Measurements from ENCODE around the gene FGD5. TPM values are rescaled to one million over a fixed set of nuclear protein-coding genes. Genes with fewer than 3 reads are reported as not detected.

The FGD5 gene
- polyA plus RNA-seq, 1 of the 3 experiments (the other 2 are of a cell fraction): not detected

DNA sequence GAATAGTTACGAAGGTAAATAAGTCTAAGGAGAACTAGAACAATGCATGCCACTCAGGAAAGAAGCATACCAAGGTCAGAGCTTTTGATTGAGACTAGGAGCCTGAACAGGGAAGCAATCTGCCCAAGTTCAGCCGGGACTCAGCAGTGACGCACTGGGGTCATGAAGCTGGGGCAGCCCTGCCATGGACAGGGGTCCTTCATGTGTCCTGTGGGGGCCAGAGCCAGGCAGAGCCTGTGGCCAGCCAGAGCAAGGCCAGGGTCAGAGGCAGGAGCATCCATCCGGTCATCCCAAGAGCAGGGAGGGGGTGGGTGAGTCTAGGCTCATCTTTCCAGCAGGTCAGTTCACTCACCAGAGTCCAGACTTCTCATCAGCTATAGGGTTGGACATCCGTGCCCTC, 47.9 kb downstream of the FGD5 start:
- Histone ChIP-seq H3K27me3 (ENCODE audit: insufficient read depth) (no peaks in the 10 kb centered on the region; the same call in 1 of the 2 replicates), H3K9ac (no peak overlapping the region), H3K9me2 (no peaks in the 10 kb centered on the region), H3K9me3 (no peaks in the 10 kb centered on the region), H3K4me2 (no peak overlapping the region), H3F3A (replicated peaks; ENCODE audit: insufficient read depth) (no peaks in the 10 kb centered on the region), H3K36me3 (replicated peaks in 1 of 2; ENCODE audit: control insufficient read depth in 1 of 2, insufficient read depth in 2 of 2, low read length in 1 of 2) (no peaks in the 10 kb centered on the region), H3K4me3 (ENCODE audit: low read depth in 2 of 2, low read length in 1 of 2) (no peak overlapping the region), H3K27ac (ENCODE audit: low read depth in 2 of 2, low read length in 1 of 2) (no peak overlapping the region), H4K20me1 (ENCODE audit: insufficient read depth) (no peaks in the 10 kb centered on the region), H3K4me1 (ENCODE audit: control insufficient read depth in 1 of 2, insufficient read depth in 2 of 2, low read depth in 1 of 2, low read length in 1 of 2) (peaks cover 0 to 4% of the 10 kb centered on the region in 2 experiments; a peak in 1 of 4 replicates), H2AFZ (ENCODE audit: low read depth) (no peak overlapping the region), H3K79me2 (ENCODE audit: insufficient read depth) (no peaks in the 10 kb centered on the region)
- ChIA-PET POLR2A (no interaction called here), CTCF (interaction anchor here (0.6 to 1.1 kb wide), 2 partner anchors 9 to 500 kb away, joined by 3 to 4 read pairs; no protein-coding TSS in a partner anchor)
- TF ChIP-seq EZH2phosphoT487 (IDR thresholded peaks at IDR 0.05; ENCODE audit: borderline replicate concordance, low read depth): no peak
- TF ChIP-seq RFX5 (IDR thresholded peaks at IDR 0.05; ENCODE audit: low read length): no peak
- no peak for TF ChIP-seq ELF1 (IDR thresholded peaks at IDR 0.05)
- TF ChIP-seq, protein P1, sequence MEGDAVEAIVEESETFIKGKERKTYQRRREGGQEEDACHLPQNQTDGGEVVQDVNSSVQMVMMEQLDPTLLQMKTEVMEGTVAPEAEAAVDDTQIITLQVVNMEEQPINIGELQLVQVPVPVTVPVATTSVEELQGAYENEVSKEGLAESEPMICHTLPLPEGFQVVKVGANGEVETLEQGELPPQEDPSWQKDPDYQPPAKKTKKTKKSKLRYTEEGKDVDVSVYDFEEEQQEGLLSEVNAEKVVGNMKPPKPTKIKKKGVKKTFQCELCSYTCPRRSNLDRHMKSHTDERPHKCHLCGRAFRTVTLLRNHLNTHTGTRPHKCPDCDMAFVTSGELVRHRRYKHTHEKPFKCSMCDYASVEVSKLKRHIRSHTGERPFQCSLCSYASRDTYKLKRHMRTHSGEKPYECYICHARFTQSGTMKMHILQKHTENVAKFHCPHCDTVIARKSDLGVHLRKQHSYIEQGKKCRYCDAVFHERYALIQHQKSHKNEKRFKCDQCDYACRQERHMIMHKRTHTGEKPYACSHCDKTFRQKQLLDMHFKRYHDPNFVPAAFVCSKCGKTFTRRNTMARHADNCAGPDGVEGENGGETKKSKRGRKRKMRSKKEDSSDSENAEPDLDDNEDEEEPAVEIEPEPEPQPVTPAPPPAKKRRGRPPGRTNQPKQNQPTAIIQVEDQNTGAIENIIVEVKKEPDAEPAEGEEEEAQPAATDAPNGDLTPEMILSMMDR (IDR thresholded peaks at IDR 0.05): no peak
- TF ChIP-seq SIN3A (IDR thresholded peaks at IDR 0.05; ENCODE audit: borderline replicate concordance, low read depth, low read length): no peak
- TF ChIP-seq SMC3 (IDR thresholded peaks at IDR 0.05; ENCODE audit: low read depth, low read length): no peak
- TF ChIP-seq, protein P2, sequence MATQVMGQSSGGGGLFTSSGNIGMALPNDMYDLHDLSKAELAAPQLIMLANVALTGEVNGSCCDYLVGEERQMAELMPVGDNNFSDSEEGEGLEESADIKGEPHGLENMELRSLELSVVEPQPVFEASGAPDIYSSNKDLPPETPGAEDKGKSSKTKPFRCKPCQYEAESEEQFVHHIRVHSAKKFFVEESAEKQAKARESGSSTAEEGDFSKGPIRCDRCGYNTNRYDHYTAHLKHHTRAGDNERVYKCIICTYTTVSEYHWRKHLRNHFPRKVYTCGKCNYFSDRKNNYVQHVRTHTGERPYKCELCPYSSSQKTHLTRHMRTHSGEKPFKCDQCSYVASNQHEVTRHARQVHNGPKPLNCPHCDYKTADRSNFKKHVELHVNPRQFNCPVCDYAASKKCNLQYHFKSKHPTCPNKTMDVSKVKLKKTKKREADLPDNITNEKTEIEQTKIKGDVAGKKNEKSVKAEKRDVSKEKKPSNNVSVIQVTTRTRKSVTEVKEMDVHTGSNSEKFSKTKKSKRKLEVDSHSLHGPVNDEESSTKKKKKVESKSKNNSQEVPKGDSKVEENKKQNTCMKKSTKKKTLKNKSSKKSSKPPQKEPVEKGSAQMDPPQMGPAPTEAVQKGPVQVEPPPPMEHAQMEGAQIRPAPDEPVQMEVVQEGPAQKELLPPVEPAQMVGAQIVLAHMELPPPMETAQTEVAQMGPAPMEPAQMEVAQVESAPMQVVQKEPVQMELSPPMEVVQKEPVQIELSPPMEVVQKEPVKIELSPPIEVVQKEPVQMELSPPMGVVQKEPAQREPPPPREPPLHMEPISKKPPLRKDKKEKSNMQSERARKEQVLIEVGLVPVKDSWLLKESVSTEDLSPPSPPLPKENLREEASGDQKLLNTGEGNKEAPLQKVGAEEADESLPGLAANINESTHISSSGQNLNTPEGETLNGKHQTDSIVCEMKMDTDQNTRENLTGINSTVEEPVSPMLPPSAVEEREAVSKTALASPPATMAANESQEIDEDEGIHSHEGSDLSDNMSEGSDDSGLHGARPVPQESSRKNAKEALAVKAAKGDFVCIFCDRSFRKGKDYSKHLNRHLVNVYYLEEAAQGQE (IDR thresholded peaks at IDR 0.05; ENCODE audit: low read depth, low read length): no peak
- TF ChIP-seq, protein P3, sequence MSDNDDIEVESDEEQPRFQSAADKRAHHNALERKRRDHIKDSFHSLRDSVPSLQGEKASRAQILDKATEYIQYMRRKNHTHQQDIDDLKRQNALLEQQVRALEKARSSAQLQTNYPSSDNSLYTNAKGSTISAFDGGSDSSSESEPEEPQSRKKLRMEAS (IDR thresholded peaks at IDR 0.05; ENCODE audit: low read depth): no peak
- no peak for TF ChIP-seq RAD21 (IDR thresholded peaks at IDR 0.05; ENCODE audit: low read length)
- no peak for TF ChIP-seq GATA2 (CRISPR knock-in tag; IDR thresholded peaks at IDR 0.05)
- no peak for TF ChIP-seq MXI1 (IDR thresholded peaks at IDR 0.05; ENCODE audit: low read depth, low read length)
- no peak for TF ChIP-seq FOSL2 (IDR thresholded peaks at IDR 0.05; ENCODE audit: borderline replicate concordance, low read depth)
- WGBS (ENCODE audit: low lambda C conversion rate): 48% methylated on average over 5 of the region's 5 CpGs
- DNase-seq: no peak

Data from SK-N-SH (cell line).